OCI-LY7 (cell line): ENCODE measurements around the gene SECISBP2L.

Source experiments
- EZH2phosphoT487 ChIP-seq: fragments of 200-600 bp; sonication (generic); IDR thresholded peaks from 2 replicates; pipeline ENCODE4 v1.6.1; 2018; ENCODE audit warnings: low read depth, borderline replicate concordance, mild to moderate bottlenecking, mixed run types, antibody characterized with exemption, low read length, moderate library complexity, mixed read lengths
- TF ChIP-seq, protein P1 (sequence below): fragments of 200-600 bp; sonication (generic); conservative IDR thresholded peaks from 2 replicates; pipeline ENCODE4 v1.5.1; 2014; ENCODE audit warnings: mild to moderate bottlenecking, antibody characterized with exemption, low read length, moderate library complexity, mixed read lengths

GRCh38 chr15:48967336-48967735, 78.9 kb downstream of the SECISBP2L start:
- TF ChIP-seq EZH2phosphoT487: no peak
- TF ChIP-seq, protein P1, sequence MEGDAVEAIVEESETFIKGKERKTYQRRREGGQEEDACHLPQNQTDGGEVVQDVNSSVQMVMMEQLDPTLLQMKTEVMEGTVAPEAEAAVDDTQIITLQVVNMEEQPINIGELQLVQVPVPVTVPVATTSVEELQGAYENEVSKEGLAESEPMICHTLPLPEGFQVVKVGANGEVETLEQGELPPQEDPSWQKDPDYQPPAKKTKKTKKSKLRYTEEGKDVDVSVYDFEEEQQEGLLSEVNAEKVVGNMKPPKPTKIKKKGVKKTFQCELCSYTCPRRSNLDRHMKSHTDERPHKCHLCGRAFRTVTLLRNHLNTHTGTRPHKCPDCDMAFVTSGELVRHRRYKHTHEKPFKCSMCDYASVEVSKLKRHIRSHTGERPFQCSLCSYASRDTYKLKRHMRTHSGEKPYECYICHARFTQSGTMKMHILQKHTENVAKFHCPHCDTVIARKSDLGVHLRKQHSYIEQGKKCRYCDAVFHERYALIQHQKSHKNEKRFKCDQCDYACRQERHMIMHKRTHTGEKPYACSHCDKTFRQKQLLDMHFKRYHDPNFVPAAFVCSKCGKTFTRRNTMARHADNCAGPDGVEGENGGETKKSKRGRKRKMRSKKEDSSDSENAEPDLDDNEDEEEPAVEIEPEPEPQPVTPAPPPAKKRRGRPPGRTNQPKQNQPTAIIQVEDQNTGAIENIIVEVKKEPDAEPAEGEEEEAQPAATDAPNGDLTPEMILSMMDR: no peak
